Left renal cortex interstitium (tissue), 4 donors: ENCODE data around the gene WDR81. TPM values are rescaled to one million over a fixed set of nuclear protein-coding genes. Genes with fewer than 3 reads are reported as not detected.
"Not testable (repeated sequence)": the region's sequence is repeated elsewhere in the genome, so short reads cannot be mapped to it uniquely, and the experiment has no call there.

Source experiments
- DNase-seq, 4 donors: peaks; one replicate each; pipeline ENCODE4 v3.0.0-alpha.2; 2013; ENCODE audit warnings: low read depth in 4 of 4, low spot score in 2 of 4, missing footprints in 1 of 4
- polyA plus RNA-seq, 4 donors: library from polyadenylated mRNA; unstranded; fragments of 120-200 nt; gene quantifications; one replicate each; pipeline ENCODE4 v1.2.1, GENCODE V29; 2013; ENCODE audit not compliant: insufficient read length in 4 of 4

WDR81 gene
- polyA plus RNA-seq, 4 donors: 11.6 to 23.2 (median 18.8) TPM

- DNase-seq: no peak
Observed at GRCh38 chr17:1712271-1712670, 12.2 kb upstream of the WDR81 start.

GRCh38 chr17:1713160-1713877, 11.2 kb upstream of the WDR81 start:
- DNase-seq: no peak

- no peak for DNase-seq
Observed at GRCh38 chr17:1713878-1714426, 10.6 kb upstream of the WDR81 start.

GRCh38 chr17:1714427-1714979, 10.0 kb upstream of the WDR81 start:
- DNase-seq: peak in 2 of 4 donors; percentile 81 to 89

GRCh38 chr17:1714980-1715802, 9.3 kb upstream of the WDR81 start:
- DNase-seq: no peak

- no peak for DNase-seq
Observed at GRCh38 chr17:1715803-1716075, 8.8 kb upstream of the WDR81 start.

GRCh38 chr17:1716076-1716911, 8.2 kb upstream of the WDR81 start:
- DNase-seq: peak; percentile 96 to 99 (median 99)

- peak; percentile 89 to 98 (median 92) for DNase-seq
Observed at GRCh38 chr17:1716912-1717695, 7.4 kb upstream of the WDR81 start.

- DNase-seq: no peak
Observed at GRCh38 chr17:1718362-1719165, 5.9 kb upstream of the WDR81 start.

GRCh38 chr17:1720856-1721386, 3.6 kb upstream of the WDR81 start:
- no peak for DNase-seq

- DNase-seq: not testable (repeated sequence)
Observed at GRCh38 chr17:1722022-1722421, 2.5 kb upstream of the WDR81 start.

GRCh38 chr17:1724869-1725641, 551 bp downstream of the WDR81 start:
- DNase-seq: no peak

GRCh38 chr17:1725642-1726511, 1.4 kb downstream of the WDR81 start:
- no peak for DNase-seq

GRCh38 chr17:1726626-1727257, 2.2 kb downstream of the WDR81 start:
- DNase-seq: no peak

- no peak for DNase-seq
Observed at GRCh38 chr17:1727258-1727789, 2.8 kb downstream of the WDR81 start.

GRCh38 chr17:1727876-1728630, 3.5 kb downstream of the WDR81 start:
- DNase-seq: no peak
